ENCODE measurements around the gene ZCCHC7.
A peak's percentile ranks its signal among the peaks of the same experiment; 100 is the strongest.
"Not testable (repeated sequence)": the region's sequence is repeated elsewhere in the genome, so short reads cannot be mapped to it uniquely, and the experiment has no call there.

The ZCCHC7 gene

DNA sequence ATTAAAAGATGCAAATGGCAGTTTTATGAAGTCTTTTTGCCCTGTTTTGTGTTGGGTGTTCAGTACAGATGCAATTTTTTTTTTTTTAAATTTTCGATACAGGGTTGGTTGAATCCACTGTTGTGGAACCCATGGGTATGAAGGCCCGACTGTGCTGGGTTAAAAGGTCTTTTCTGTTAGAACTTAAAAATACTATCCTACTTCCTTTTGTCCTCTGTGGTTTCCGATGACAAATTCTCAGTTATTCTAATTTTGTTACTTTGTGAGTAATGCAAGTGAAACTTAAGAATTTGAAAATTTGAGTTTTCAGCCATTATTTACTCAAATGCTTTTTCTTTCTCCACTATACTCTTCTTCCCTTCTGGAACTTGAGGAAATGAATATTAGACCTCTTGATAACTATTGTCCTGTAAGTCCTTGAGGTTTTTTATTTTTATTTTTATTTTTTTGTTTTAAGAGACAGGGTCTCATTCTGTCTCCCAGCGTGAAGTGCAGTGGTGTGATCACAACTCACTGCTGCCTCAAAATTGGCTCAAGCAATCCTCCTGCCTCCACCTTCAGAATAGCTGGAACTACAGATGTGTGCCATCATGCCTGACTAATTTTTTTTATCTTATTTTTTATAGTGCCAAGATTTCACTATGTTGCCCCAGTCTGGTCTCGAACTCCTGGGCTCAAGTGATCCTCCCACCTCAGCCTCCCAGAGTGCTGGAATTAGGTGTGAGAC lies 67.5 kb downstream of the ZCCHC7 start:
- peak; percentile 83 for DNase-seq (ENCODE audit: low read depth)
- peak overlapping the region; percentile 71 for H3K4me3 ChIP-seq (ENCODE audit: low read depth, low read length)
- TF ChIP-seq, protein P1, sequence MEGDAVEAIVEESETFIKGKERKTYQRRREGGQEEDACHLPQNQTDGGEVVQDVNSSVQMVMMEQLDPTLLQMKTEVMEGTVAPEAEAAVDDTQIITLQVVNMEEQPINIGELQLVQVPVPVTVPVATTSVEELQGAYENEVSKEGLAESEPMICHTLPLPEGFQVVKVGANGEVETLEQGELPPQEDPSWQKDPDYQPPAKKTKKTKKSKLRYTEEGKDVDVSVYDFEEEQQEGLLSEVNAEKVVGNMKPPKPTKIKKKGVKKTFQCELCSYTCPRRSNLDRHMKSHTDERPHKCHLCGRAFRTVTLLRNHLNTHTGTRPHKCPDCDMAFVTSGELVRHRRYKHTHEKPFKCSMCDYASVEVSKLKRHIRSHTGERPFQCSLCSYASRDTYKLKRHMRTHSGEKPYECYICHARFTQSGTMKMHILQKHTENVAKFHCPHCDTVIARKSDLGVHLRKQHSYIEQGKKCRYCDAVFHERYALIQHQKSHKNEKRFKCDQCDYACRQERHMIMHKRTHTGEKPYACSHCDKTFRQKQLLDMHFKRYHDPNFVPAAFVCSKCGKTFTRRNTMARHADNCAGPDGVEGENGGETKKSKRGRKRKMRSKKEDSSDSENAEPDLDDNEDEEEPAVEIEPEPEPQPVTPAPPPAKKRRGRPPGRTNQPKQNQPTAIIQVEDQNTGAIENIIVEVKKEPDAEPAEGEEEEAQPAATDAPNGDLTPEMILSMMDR (IDR thresholded peaks at IDR 0.05; ENCODE audit: insufficient read depth, low read depth, low read length, missing control alignments), result no peak

DNA sequence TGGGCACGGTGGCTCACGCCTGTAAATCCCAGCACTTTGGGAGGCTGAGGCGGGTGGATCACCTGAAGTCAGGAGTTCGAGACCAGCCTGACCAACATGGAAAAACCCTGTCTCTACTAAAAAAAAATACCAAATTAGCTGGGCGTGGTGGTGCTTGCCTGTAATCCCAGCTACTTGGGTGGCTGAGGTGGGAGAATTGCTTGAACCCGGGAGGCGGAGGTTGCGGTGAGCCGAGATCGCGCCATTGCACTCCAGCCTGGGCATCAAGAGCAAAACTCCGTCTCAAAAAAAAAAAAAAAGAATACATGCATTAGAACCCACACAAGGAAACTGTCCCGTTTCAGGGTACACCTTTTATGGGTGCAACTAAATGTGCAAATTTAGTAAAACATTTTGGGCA lies 70.4 kb downstream of the ZCCHC7 start:
- not testable (repeated sequence) for DNase-seq (ENCODE audit: low read depth)

DNA sequence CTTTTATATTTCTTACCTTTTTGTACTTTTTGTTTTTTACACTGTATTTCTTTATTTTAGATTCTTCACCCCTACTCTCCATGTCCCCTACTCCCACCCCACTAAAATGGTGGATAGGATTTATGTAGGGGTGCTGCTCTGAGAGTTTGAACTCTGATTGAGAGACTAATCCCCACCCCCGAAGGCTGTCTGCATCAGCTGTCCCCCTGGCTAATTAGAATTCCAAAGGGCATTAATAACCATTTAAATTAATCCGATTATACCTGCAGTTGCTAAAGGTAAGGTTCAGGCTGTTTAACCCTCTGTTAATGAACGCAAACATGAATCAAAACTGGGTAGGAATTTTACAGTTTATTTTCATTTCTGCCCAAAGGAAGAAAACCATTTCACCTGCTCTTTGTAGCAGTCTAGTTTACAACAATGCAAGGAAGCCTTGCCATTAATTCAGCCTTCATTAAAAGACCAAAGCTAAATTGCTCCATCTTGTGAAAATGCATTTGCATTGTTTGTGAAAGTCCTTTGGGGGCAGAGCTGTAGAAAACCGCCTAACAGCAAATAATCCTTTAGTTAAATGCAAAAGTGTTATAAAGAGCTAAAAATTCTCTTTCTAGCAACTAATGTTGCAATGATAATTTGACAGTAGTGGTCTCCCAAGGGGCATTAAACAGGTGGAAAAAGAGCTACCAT lies 71.2 kb downstream of the ZCCHC7 start:
- H3K4me3 ChIP-seq (ENCODE audit: low read depth, low read length), result no peak overlapping the region
- TF ChIP-seq, protein P1 (IDR thresholded peaks at IDR 0.05; ENCODE audit: insufficient read depth, low read depth, low read length, missing control alignments), result no peak
- DNase-seq (ENCODE audit: low read depth), result no peak

More for the DNA sequence above, 70.4 kb downstream of the ZCCHC7 start:
- H3K4me3 ChIP-seq (ENCODE audit: low read depth, low read length), result not testable (repeated sequence)

DNA sequence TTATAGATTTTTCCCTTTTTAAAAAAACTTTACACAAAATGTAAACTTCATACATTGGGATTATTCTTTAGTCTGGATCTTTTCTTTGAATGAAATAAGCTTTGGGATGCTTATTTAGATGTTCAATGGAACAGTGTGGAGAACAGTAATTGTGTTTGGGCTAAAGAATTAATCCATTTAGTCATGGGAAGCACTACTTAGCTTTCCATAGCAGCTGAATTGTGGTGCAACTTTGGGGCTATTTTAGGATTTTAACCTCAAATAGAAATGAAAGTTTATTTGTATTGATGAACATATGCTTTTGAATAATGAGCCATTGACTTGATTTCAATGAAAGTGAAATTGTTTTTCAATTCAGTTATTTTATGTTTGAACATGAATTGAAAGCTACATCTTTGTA lies 72.4 kb downstream of the ZCCHC7 start:
- no peak overlapping the region for H3K4me3 ChIP-seq (ENCODE audit: low read depth, low read length)
- no peak for DNase-seq (ENCODE audit: low read depth)
- TF ChIP-seq, protein P1 (IDR thresholded peaks at IDR 0.05; ENCODE audit: insufficient read depth, low read depth, low read length, missing control alignments), result no peak

DNA sequence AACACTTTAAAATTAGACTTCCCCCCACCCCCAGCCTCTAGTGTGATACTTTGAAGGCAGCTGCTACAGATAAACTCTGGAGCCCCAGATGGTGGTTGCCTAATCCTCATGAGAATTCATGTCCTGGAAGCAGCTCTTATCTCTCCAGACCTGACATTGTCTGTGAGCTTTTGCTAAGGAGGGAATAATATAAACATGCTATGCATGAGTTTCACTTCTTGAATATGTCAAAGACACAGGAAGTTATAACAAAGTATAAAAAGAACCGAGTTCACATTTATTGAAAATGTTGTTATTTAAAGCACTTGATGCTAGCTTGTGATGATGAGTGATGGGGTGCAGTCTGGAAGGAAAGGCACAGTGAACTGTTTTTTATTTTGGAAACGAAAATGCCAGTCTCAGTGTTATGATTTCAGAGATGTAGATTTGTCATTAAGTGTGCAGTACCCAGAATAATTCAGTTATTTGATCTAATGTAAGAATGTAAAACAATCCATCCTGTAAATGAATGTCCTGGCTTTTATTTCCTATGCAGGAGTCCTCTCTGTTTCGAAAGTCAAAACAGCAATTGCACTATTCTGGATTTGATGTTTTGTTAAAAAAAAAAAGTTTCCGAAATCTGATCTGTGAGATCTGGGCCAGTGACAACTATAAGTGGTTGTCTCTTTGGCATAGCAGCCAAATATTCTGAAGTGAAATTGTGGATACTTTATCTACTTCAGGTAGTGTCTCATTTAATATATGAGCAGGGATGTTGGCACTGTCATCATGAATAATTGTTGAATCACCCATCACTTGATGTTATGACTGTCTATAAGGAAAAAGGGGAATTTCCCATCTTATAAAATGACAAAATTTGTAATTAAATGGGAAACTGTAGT lies 77.0 kb downstream of the ZCCHC7 start:
- DNase-seq (ENCODE audit: low read depth), result peak; percentile 70
- peak overlapping the region; percentile 17 for H3K4me3 ChIP-seq (ENCODE audit: low read depth, low read length)

DNA sequence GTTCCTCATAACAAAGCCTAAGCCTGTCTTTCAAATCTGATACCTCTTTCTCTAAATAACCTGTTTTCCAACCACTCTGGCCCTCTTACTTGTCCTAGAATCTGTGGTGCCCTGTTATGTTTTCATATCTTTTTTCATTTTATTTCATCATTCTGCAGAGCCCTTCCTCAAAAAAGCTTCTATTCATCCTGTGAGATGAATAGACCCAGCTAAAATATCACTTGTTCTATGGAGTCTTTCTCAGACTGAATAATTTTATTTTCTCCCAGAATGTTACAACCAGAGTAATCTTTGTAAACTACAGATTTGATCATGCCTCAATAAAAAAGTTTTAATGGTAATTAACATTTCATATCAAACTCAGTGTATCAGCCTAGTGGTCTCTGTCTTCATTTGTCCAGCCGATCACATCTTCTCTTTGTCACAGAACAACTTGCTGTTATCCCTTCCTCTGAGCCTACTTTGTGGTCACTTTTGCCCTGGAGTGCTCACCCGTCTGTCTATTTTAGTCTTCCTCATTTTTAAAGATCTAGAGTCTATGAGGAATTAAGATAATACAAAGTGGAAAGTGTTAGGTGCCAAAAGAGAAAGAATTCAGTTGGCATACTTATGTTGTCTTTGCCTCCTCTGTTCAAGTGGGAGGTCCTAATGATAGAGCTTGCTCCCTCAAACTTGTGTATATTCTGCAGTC lies 77.8 kb downstream of the ZCCHC7 start:
- TF ChIP-seq, protein P1 (IDR thresholded peaks at IDR 0.05; ENCODE audit: insufficient read depth, low read depth, low read length, missing control alignments), result no peak
- no peak for DNase-seq (ENCODE audit: low read depth)
- H3K4me3 ChIP-seq (ENCODE audit: low read depth, low read length), result no peak overlapping the region

More for the DNA sequence above, 77.0 kb downstream of the ZCCHC7 start:
- TF ChIP-seq, protein P1 (IDR thresholded peaks at IDR 0.05; ENCODE audit: insufficient read depth, low read depth, low read length, missing control alignments), result no peak
